Stimulated activated CD4-positive, alpha-beta T cell treated with anti-CD3 and anti-CD28 coated beads, Interleukin-15, amount 100 ng/mL, for 48 hours (primary cell): ENCODE measurements around the gene RAB37.

ENCODE experiments used
- DNase-seq, 2 donors: peaks; one replicate each; pipeline ENCODE4 v3.0.0-alpha.2; 2020; ENCODE audit warnings: low read depth in 2 of 2

The RAB37 gene

DNA sequence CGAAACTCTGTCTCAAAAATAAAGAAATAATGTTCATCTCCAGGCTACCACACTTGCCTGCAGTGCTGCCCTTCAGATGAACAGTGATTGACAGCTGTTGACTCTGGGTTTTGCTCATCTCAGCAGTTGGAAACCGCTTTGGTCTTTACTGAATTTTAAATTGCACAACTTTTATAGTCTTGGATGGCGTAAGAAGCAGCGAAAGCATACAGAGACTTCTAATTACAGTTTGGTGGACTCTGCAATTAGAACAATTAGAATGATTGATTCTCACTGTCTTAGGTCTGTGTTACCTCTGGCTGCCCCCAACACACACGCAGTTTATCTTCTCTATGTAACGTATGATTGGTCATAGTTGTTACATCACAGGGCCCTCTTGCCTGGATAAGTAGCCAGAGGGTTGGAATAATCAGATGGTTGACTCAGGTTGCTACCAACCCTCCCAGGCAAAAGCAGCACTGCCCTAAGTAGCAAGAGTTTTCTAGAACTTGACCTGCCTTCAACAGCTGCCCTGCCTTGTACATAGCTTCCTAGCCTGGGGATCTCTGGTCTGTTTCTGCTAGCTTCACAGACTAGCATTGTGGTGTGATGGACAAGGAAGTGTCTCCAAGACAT lies 41.0 kb downstream of the RAB37 start:
- no peak for DNase-seq

DNA sequence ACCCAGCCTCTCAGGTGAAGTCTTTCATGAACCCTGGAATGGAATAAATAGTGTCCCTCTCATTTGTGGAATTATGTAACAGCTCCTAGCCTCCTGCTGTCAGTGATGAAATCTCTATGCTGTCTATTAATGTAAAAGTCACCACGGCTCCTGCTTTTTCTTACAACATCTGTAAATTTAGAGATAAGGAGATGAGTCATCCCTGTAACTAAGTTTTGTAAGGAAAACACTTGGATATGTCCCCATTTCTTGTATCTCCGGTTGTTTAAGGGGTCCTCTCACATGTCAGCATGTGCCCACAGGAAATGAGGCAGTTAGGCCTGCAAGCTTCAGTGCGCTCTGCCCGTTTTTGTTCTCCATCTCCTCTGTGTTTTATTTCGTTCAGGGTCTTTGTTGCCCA lies 41.9 kb downstream of the RAB37 start:
- no peak for DNase-seq

DNA sequence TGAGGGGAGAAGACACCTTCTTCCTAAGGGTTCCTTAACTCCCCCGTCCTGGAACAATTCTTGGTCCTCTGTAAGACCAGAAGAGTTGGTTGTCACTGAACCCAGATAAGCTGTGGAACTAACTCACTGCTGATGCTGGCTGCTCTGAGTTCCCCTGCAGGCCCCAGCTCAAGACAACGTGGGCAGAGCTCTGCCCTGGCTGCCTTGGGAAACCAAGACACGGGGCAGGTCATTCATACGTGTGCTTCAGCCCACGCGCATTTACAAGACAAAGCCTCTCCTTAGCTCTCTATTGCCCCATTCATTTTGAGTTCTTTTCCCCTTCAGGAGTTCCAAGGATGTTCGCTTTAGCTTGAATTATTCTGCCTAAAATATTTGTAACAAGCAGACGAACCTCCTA lies 42.4 kb downstream of the RAB37 start:
- DNase-seq, result no peak

DNA sequence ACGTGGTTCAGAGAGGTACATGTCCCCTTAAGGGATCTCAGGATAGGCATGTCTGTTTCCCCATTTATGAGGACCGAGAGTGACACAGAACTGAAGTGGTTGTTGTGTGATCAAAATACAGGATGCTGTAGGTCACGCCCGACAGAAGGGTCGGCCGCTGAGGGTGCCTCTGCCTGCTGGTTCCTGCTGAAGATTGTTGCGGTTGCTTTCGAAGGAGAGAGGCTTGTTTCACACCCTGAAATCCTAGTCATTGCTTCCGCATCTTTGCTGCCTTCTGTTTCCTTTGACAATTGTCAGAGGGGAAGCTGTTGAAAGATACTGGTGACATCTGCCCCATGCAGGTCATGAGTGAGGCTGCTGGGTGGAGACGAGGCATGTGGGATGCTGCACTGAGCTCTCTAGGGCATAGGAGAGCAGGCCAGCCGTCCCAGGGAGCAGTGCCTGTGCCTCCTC lies 42.9 kb downstream of the RAB37 start:
- peak; percentile 54 to 58 for DNase-seq

DNA sequence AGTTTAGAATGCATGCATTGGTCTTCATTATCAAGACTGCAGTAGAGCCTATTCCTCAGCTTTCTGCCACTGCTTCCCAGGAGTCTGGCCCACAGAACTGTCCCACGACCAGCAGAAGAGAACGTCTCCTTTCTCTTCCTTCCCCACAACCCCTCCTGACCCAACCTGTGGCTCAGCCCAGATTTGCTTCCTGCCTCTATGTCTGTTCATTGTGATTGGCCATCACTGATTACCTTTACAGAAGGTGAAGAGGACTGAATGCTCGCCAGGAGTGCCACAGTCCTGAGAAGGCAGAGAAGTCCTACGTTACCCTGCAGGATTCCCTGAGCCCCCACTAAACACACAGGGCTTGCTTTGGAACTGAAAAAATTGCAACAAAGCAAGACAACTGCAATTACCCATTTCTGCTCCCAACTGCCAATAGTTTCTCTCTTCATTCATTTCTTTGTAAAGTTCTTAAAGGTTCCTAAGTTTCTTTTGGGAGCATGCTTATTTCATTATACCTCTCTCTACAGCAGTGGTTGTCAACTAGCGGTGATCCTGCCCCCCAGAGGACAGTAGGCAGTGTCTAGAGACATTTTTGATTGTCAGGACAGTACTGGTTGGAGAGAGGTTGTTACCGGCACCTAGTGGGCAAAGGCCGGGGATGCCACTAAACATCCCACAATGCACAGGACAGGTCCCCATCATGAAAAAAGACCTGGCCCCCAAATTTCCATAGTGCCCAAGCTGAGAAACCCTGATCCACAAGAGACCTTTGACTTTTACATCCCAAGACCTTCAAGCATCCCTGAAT lies 43.6 kb downstream of the RAB37 start:
- no peak for DNase-seq

DNA sequence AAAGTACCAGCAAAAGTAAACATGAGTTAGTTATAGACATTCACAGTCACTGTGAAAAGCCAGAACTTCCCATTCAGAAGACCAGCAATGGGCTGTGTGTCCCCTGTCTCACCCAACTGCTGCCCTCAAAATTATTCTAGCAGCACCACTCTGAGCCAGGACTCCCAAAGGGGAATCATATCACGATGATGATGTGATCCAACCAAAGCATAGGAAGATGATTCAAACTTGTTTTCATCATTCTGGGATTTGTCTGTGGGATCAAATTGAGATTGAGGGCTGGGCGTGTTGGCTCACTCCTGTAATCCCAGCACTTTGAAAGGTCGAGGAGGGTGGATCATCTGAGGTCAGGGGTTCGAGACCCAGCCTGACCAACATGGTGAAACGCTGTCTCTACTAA lies 45.5 kb downstream of the RAB37 start:
- DNase-seq, result no peak

DNA sequence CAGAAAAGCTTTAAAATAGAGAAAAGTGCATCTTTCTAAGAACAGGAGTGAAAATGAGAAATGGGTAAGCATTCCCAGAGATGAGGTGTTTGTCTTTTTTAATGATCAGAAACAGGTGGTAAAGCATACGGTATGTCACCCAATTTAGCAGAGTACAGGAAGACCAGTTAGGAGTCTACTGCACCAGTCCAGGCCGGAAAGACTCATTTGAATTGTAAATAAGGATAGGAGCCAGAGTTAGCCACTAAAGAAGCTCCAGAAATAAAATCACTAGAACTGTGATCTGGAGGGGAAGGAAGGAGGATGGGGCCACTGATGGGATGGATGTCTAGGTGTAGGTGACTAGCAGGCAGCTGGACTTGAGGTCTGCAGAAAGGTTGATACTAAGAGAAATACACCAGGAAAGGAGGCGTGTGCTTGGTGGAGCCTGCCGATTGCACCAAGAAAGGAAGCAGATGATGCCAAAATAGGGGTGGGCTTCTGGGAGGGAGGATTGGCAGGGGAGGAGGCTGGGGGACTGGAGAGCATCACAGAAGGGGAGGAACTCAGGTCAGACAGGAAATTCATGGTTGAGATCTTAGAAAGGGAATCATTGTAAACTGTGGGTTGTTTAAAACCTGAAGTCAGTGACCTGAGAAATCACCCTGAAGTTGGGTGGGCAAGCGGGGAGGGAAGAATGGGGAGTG lies 47.2 kb downstream of the RAB37 start:
- no peak for DNase-seq

DNA sequence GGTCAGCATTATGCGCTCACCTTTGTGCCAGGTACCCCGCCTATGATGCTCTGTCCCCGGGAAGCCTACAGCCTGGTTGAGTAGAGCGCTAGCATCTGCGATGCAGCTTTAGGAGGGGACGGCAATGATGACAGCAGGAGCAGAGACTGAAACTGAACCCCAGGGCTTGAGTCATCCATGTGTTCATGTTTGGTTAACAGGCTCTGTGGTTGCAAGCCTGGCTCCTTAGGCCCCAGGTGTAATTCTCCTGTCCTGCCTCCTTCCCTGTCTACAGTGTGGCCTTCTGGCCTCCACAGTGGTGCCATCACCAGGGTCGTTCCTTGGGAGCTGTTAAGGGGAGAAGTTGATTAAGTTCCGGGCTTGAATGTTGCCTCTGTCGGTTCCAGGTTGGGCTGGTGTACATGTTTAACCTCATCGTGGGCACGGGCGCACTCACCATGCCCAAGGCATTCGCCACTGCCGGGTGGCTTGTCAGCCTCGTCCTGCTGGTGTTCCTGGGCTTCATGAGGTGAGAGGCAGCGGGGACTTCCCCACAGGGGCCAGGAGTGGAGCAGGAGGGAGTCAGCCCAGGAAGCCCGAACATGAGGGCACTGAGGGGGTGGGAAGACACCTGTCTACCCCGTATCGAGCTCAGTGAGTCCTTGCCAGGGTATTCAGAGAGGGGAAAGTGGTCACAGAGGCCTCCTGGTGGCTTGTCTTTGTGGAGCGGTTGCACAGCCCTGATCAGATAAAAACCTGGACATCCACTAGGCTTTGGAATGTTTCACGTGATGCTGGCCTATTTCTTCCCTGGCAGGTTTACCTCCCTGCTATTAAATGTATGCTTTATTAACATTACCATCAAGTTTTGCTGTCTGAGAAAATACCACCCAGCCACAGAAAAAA lies 48.3 kb downstream of the RAB37 start:
- DNase-seq, result no peak

DNA sequence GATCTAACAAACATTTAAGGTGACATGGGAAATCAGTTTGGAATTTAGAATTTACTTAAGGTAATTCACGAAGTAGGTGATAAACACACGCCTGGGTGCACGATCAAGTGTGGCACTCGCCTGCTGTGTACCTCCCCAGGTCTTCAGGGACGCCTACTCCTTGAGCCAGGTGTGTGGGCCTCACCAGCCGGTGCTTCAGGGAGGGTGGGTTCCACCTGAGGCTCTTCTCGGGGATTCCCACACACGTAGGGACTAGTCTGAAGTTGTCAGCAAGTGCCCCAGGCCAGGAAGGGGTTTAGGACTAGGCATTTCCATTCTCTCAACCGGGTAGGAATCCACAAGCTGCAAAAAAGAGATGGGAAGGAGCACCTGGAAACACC lies 48.9 kb downstream of the RAB37 start:
- DNase-seq, result no peak

DNA sequence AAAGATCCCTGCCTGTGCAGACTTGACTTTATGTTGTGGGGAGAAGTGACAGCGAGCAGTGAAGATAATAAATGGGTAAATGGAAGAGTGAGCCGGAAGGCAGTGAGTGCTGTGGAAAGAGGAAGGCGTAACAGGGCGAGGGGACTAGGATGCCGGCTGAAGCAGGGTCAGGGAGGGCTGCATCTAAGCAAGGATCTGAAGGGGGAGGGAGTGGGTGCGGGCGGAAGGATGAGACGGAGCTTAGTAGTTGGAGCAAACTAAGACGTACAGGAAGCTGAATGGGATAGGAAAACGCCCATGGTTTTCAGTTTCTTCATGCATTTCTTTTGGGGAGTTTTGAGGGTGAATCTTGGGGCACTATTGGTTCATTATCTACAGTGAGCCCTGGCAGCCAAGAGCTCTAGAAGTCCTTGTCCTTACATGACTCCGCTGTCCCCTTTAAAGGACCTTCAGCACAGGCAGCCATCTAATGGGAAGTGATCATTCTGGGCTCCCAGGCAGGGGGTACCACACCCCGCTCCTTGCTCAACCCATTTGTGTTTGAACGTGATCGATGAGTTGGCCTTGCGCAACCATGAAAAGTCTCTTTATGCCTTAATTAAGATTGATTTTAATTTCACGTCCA lies 49.5 kb downstream of the RAB37 start:
- DNase-seq, result no peak

DNA sequence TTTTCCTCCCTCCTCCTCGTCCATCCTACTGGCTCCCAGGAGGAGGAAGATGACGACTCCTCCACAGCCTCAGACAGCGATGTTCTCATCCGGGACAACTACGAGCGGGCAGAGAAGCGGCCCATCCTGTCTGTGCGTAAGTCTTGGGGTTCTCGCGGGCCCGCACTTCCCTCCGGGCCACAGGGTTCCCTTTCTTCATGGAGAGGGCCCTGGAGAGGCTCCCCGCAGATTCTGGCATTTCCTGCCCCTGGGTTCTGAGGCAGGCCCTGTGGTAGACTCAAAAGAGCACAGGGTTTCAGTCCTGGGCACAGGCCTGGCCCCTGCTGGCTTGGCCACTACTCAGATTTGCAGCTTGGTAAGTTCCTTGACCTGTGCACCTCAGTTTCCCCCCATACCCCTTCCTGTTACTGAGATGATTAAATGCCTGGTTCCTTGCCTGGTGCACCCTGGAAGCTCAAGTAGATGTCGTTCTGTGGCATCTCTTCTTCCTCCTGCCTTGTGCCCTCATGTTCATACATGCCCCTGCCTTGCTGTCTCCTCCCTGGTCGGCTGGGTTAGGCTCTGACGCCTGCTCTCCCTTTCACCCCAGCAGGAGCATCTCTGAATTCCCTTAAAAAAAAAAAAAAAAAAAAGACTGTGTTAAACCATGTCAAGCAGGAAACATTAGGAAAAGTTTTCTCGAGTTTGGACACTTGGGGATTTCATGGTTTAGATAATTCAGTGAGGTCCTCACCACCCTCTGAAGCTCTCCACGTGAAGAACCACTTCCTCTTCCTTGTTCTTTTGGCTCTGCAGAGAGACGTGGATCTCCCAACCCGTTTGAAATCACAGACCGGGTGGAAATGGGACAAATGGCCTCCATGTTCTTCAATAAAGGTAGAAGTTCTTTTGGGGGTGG lies 53.4 kb downstream of the RAB37 start:
- DNase-seq, result no peak

DNA sequence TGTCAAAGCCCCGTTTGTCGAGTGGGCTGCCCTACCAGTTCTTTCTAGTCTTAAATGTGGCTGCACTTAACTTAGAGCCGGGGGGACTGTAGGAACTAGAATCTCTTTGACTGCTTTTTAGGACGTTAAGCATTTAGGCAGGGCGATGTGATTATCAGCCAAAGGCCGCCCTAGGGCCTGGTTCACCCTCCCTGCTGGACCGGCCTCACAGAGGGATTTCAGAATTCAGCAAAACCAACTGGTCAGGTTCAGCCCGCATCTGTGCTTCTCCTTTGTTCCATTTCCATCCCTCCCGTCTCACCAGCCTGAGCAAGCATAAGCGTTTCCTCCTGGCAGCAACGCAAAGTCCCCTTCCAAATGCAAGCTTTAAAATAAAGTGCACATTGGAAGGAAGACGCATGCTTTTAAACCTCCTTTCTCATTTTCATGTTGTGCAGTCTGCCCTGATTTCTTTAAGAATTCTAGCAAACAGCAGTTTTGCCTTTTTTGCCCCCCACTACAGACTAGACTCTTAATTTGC lies 55.6 kb downstream of the RAB37 start:
- no peak for DNase-seq

DNA sequence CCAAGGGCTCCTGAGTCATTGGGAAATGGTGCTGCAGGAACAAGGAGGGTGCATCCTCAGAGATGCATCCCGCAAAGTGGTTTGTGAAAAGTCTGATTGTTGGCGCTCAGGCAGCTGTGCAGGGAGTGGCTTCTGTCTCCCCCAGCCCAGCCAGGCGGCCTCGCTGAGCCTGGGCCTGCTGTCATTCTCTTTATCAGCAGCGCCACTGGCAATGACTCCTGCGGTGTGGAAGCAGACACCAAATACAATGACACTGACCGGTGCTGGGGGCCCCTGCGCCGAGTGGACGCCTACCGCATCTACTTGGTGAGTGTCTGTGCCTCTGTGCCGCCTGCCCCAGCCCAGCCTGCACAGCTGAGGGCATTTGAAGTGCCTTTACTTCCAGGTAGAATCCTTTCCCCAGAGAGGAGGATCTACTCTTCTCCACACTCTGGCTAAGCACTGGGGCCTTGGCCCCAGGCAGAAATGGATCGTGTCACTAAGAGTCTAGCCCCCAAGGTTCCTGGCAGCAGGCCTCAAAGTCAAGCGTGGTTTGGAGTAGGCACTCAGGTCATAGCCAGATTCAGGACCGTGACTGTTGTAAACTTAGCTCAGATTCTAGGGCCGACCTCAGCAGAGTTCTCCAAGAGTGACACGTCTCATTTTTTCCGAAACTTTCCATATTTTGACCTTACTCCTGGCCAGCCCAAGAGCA lies 58.4 kb downstream of the RAB37 start:
- no peak for DNase-seq

DNA sequence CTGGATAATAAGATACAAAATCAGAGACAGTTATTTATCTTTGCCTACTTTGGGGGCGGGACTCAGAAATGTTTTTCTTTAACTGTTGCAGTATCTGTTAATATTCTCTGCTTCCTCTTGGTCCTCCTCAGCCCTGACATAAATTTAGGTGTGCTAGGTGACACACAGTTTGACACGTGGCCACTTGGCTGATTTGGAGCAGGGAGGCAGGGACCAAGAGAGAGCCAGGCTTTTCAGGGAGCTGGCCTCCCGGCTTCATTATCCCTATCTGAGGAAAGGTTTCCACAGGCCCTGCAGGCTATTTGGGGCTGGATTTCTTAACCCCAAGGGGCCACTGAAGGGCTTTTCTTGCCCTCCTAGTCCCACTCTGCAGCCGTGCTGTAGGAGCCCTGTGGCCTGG lies 59.2 kb downstream of the RAB37 start:
- no peak for DNase-seq

DNA sequence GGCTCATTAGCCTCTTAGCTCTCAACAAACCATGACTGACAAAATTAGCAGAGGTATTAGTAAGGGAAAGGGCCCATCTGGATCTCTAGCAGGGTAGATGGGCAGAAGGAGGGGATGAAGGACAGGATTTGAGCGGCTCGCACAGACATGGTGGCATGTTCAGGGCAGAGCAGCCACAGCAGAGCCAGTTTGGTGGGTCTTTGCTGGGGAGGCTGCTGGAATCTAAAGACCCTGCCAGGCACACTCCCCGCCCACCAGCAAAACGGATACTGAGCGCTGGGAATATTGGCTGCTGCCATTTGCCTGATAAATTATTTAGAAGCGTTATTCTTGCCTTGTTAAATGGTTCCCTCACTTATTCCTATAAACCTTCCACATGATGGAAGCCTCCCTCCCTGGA lies 59.8 kb downstream of the RAB37 start:
- no peak for DNase-seq
